Stimulated activated CD4-positive, alpha-beta T cell treated with anti-CD3 and anti-CD28 coated beads, Interleukin-2, amount 100 ng/mL, for 24 hours (primary cell): ENCODE data around the gene OR52H1.
"Not testable (repeated sequence)": the region's sequence is repeated elsewhere in the genome, so short reads cannot be mapped to it uniquely, and the experiment has no call there.

Source experiments
- DNase-seq, 2 donors: peaks; one replicate each; pipeline ENCODE4 v3.0.0-alpha.2; 2020

Gene OR52H1

DNA sequence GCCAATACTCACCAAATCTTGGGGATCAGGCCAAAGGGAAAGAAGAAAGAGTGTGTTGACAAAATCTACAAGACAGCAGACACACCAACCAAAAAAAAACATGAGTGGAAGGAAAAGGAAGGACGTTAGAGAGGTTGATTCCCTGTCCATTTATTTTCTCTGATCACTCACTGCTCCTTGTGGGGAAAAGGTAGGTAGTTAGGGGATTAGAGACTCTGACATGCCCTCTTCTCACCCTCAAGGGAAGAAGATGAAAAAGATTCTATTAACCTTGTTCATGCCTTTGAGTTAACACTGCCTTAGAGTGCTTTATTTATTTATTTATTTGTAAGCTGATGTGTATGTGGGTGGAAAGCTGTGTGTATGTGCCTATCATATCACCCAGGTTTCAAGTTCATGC is at the start of gene OR52H1:
Gene OR52H1, minus strand, starts transcription at position 101 of the 400 bp plus-strand sequence. CDS start 3,035 bp downstream, outside the sequence.
- no peak for DNase-seq

DNA sequence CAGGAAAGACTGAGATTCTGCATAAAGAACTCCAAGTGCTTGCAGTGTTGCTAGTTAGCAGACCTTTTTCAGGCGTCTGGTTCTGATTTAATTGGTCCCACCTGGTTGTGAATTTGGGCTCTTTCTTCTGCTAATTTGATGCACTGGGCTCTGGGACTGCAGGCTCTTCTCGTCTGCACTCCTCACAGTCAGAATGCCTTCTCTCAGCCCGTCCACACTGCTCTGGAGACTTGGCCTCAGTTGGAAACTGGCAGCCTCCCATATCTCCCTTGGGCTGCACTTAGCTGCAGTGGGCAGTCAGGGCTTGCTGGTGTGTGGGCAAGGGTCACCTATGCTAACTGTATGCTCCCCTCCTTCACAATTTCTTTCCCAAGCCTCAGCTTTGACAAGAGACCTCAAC is 49.6 kb upstream of the OR52H1 start:
- DNase-seq: no peak

DNA sequence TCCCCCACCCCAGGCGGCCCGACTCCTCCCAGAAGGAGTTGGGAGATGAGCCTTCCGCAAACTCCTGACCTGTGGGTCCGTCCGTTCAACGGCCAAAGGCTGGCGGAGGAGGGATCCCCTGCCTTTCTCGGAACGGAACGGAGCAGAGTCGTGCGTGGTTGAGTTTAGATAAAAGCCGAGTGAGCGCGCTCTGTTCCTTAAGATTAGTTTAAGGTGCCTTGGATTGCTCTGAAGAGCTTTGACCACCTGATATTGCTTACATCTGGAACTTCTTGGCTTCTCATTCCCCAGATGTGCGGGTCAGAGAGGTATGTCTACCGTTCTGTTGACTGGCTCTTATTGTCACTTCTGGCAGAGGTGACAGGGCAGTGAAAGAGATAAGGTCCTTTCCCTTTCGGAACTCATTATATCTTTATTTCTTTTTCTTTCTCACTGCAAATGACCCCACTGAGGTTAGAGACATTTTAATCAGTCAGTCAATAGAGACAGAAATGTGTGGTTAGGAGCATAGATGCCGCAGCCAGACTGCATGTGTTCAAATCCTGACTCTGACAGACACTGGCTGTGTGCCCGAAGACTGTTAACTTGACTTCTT is 48.4 kb upstream of the OR52H1 start, which contains the start of gene TRIM6:
Gene TRIM6, plus strand, starts transcription at position 31 of the 595 bp plus-strand sequence. Its CDS starts 261 bp downstream, at position 292.
- peak in 1 of 2 donors; percentile 20 for DNase-seq

DNA sequence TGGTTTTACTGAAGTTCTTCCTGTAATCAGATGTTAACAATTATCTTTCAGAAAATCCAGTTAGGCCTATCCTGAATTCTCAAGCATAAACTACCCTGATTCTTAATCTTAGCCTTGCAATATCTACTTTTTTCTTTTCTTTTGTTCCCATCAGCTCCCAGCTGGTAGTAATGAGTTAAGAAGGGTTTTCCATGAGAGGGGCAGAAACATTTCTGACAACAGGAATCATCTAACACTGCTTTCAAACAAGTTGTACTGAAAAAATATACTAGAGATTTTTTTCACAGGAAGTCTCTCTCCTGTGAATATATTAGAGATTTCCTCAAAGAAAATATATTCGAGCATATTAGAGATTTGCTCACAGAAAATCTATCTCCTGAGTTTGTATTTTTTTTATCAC is 44.8 kb upstream of the OR52H1 start:
- DNase-seq: no peak

DNA sequence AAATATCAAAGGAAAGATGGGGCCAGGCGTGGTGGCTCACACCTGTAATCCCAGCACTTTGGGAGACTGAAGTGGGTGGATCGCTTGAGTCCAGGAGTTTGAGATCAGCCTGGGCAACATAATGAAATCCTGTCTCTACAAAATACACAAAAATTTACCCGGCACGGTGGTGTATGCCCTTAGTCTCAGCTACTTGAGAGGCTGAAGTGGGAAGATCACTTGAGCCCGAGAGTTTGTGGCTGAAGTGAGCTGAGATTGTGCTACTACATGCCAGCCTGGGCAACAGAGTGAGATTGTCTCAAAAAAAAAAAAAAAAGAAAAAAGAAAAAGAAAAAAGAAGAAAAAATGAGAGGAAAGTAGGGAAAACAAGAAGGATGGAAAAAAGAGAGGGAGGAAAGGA is 44.3 kb upstream of the OR52H1 start:
- no peak for DNase-seq

DNA sequence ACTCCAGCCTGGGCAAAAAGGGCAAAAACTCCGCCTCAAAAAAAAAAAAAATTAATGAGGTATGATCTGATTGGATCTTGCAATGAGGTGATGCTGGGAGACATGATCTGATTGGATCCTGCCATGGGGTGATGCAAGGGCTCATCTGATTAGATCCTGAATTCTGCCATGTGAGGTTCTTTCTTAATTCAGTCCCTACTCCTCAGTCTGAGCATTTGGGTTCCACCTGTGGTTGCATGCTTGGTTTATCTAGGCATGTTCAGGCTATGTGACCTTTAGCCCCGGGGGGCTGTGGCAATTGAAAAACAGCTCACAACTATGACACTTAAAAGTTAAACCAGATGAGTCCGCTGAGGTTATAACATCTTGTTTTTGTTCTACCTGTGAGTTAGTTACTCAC is 43.3 kb upstream of the OR52H1 start:
- DNase-seq: no peak

DNA sequence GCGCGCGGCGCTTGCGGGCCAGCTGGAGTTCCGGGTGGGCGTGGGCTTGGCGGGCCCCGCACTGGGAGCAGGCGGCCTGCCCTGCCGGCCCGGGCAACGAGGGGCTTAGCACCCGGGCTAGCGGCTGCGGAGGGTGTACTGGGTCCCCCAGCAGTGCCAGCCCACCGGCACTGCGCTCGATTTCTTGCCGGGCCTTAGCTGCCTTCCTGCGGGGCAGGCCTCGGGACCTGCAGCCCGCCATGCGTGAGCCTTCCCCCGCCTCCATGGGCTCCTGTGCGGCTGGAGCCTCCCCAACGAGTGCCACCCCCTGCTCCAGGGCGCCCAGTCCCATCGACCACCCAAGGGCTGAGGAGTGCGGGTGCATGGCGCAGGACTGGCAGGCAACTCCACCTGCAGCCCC is 41.6 kb upstream of the OR52H1 start:
- DNase-seq: not testable (repeated sequence)

DNA sequence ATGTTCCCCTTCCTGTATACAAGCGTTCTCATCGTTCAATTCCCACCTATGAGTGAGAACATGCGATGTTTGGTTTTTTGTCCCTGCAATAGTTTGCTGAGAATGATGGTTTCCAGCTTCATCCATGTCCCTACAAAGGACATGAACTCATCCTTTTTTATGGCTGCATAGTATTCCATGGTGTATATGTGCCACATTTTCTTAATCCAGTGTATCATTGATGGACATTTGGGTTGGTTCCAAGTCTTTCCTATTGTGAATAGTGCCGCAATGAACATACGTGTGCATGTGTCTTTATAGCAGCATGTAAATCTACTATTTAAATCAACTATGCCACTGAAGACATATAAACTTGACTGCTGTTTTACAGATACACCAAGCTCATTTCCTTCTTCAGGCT is 36.1 kb upstream of the OR52H1 start:
- not testable (repeated sequence) for DNase-seq

DNA sequence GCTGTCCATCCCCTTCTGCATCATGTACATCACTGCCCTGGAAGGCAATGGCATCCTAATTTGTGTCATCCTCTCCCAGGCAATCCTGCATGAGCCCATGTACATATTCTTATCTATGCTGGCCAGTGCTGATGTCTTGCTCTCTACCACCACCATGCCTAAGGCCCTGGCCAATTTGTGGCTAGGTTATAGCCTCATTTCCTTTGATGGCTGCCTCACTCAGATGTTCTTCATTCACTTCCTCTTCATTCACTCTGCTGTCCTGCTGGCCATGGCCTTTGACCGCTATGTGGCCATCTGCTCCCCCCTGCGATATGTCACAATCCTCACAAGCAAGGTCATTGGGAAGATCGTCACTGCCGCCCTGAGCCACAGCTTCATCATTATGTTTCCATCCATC is 32.7 kb upstream of the OR52H1 start:
- no peak for DNase-seq

DNA sequence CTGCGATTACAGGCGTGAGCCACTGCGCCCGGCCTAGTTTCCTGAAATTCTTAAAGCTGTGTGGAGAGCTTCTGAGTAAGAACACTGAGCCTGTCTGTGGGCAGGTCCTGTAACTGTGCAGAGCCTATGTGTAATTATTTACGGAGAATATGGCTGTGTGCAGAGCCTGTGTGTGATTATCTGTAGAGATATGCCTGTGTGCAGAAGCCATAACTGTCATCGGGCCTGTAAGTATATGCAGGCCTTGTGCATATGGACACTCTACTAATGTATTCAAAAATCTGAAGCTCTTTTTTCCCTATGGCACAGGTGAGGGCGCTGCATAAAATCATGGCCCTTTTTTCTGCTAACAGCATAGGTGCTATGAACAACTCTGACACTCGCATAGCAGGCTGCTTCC is 32.2 kb upstream of the OR52H1 start, which contains the start of gene OR52B6:
Gene OR52B6, plus strand, starts transcription at position 301 of the 400 bp plus-strand sequence. Its CDS starts 0 bp downstream, at position 301.
- no peak for DNase-seq

DNA sequence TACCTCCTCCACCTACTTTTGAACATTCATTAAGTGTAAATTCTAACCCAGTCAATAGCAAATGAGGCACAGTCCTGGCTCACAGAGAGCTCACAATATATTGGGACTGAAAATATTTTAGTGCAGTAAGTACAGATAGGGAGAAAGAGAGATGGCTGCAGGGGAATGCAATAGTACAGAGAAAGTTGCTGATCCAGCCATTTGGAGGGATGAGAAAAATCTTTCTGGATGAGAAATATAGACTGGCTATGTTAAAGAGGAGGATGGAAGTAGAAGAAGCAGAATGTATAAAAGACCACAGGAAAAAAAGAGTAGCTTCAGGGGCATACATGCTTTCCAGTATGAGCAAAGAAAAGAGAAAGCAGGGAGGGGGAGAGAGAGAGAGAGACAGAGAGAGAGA is 28.8 kb upstream of the OR52H1 start:
- DNase-seq: no peak

DNA sequence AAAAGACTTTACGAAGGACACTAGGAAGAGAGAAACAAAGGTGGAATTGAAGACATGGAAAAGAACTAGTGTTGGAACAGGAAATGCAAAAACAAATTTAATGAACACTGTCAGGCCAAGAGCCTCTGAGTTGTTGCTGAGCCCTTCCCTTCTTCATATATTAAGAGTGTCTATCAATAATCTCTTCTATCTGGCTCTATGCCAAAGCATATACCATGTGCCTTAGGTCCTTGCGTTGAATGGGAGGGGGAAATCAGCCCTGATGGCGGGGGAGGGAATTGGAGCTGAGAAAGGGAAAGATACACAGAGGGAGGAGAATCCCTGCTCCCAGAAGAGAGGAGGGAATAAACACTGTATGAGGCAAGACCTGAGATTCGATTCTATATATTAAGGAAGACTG is 26.8 kb upstream of the OR52H1 start:
- no peak for DNase-seq

DNA sequence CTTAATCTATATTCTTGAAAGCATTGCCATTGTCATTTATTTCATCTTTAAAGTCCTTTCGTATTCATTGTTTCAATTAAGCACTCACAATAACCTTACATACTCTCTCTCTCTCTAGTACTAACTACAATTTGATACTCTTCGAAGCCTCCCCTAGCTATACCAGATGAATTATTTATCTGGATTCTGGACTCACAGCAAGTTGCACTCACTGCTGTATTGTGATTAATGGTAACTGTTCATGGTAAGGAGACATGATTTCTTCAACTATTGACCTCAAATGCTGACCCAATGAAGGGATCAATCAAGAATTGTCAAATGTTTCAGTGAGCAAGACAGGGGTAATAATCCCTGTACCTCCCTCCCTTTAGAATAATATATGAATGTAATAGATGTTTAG is 26.3 kb upstream of the OR52H1 start:
- no peak for DNase-seq

DNA sequence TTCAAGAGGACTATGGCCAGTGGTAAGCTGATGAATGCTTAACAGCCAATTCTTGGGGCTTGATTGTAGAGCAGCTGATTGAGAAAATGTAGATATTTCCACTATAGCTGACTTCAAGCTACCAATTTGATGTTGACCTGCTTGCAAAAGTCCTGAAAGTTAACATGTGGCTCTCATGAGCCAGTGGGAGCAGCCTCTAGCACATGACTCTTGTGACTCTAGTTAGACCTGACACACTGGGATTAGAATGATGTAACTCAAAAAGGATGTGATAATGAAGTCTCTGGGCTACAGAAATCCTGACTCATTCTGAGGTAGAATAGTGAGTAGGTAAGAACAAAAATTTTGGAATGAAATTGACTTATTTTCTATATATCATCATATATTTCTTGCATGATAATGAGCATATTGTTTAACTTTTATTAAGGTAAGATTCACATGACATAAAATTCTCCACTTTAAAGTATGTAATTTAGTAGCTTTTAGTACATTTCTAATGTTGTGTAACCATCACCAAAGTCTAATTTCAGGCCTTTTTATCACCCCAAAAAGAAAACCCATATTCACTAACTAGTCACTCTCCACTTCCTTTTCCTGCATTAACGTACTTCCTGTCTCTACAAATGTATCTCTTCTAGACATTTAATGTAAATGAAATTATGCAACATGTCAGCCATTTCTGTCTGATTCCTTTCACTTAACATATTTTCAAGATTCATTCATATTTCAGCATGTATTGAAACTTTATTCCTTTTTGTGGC is 16.1 kb upstream of the OR52H1 start:
- no peak for DNase-seq

DNA sequence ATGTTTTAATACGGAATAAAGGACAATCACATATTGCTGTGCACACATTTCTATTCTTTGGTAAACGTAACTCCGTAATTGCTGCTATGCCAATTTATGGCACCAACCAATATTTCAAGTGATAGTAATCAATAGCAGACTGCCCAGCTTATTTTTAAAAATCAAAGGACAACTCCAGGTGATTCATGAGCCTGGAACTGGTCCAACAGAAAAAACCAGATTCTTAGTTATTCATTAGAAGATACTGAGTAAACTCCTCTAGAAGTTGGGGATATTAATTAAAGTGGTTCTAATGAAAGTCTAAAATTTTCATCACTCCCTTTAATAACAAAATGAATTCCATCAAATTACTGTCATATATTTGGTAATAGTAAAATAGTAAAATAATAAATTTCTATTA is 9.4 kb upstream of the OR52H1 start:
- DNase-seq: no peak

DNA sequence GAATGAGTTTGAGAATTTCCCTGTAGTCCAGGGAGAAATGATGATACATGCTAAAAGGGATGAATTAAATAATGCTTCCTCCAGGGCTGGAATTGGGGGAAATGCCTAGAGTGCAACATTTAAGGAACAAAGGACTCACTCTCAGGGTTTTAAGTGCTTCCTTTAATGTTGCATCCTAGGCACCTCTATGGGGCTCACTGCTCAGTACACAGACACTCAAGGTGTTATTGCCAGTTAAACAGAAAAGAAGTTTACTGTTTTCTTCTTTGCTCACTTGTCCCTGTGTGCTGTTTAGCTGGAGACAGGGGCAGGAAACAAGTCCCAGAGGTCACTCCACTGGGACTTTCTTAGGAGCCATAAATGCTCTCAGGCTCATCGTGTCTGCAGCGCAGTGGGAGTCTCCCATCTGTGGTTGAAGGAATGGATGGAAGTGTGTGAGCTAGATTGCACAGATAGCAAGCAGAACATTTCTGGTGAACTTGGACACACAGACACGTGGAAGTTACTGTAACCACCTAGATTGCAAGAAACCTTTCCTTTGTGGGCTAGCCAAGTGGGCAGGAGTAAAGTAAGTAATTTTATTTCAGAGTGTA is 8.4 kb upstream of the OR52H1 start:
- DNase-seq: no peak

DNA sequence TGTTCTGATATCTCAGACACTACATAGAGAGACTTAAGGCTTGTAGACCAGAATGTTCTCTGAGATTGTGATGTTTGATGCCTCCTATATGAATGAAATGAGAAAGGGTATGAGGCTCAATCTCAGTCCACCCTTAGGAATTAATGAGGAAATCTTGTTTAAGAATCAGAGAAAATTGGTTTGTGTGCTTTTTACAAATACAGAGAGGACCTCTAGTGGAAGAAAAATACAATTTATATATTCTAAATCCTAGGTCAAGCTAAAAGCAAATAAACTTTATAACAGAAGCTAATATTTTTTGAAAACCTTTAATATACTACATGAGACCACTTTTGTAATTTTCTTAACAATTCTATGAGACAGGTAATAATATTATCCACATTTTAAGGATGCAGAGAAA is 5.0 kb upstream of the OR52H1 start:
- no peak for DNase-seq

DNA sequence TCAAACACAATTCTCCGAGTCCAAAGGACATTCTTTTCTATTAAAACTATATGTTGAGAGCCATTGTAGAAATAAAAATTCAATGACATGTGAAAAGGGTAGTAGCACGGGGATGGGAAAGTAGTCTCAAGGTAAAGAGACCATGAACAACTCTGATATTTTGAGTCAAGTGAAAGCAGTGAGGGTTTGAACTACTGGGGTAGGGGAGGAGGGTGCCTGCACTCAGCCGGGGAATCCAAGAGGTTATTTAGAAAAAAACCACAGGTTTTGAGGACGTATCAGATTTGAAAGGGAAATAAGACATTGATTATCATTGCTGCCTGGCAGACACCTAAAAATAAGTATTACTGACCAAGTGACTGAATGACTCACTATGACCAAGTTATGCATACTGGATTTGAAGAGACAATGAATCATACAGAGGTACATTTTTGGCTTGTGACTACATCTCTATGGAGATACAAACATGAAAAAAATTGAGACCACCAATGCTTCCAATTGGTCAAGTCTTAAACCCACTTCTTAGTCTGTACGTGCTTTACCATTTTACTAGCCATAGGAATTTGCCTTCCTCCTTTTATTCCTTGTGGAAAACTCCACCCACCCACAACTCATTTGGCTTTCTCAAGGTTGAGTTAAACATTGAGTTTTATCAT is 2.2 kb upstream of the OR52H1 start:
- DNase-seq: no peak

DNA sequence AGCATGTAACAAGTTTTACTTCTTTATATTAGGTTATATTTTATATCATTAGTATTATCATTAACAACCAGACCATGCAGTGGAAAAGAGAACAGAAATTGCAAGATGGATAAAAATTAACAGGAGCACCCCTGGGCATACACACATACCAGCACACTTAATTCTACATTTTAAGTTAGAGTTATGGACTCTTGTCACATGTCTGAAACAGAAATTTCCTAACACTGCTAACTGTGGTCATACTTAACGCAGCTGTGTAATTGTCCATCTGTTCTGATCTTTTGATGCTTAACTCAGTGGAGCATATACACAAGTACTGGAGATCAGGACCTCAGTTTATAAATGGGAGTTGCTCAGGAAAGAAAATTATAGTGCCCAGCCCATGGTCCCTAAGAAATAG is 358 bp downstream of the OR52H1 start:
- DNase-seq: no peak

DNA sequence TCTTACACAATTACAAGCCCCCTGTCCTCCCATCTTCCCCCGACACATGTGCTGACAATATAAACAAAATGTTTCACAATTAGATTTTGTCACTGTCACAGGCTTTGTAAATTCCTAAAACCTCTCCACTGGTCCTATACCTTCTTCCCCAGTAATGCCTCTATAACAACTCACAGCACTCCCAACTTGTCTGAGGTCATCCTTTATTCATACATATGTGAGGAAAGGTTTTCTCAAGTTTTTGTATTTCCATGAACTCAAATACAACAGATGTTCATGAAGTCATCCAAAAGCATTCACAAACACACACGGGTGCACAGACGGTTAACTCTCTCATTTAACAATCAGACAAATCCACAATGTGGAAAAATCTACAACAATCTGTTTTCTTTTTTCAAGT is 1.9 kb downstream of the OR52H1 start:
- no peak for DNase-seq

DNA sequence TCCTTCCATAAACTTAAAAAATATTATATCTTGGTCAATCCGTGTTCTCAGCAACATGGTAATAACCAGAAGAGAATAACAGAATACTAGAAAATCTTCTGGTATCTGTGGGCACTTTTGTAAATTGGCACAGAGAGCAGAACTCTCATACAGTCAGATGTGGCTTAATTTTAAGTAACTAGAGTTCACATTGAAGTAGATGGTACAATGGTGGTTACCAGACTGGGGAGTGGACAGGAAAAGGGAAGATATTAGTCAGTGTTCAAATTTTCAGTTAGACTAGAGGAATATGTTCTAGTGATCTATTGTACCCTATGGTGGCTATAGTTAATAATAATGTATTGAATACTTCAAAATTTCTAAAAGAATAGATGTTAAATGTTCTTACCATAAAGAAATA is 6.9 kb downstream of the OR52H1 start:
- no peak for DNase-seq

DNA sequence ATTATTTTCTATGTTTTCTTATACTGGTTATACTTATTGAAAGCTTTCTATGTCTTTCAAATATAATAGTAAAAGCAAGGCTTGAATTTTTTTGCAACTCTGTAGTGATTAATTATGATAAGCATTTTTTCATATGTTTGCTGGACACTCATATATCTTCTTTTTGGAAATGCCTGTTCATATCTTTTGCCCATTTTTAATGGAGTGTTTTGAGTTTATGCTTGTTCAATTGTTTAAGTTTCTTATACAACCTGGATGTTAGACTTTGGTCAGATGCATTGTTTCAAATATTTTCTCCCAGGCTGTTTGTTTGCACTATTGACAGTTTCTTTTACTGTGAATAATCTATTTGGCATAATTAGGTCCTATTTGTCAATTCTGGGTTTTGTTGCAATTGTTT is 11.9 kb downstream of the OR52H1 start:
- no peak for DNase-seq

DNA sequence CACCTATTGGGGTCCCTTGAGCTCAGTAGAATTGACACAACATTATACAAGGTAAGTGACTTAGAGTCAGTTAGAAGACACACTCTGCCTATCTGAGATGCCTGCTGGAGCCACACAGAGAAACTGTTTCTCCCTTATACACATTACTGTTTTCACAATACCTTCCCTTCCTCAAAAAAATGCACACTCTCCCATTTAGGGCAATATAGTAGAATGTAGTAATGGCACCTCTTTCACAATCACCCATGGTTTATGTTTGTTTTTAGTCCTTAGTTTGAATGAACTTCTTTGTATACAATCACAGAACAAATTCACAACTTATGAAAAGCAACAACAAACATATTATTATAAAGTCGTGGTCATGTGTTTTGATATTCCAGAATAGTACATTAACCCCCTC is 14.3 kb downstream of the OR52H1 start:
- DNase-seq: no peak
